CD4-positive, alpha-beta T cell (primary cell): ENCODE results near the gene VSIG10L2. TPM values are rescaled to one million over a fixed set of nuclear protein-coding genes. Genes with fewer than 3 reads are reported as not detected.

Experiments
- ATAC-seq: fragments of 200-7000 bp; cut with Tn5 transposase; one replicate; pipeline ENCODE4 v1.10.0; 2022; ENCODE audit warnings: mild to moderate bottlenecking; ENCODE audit not compliant: poor library complexity
- CTCF ChIA-PET: fragments of 350-600 bp; sonication (Branson Sonifier 250); formaldehyde crosslinking; loops from one replicate; lab custom pipeline; 2021; ENCODE audit warnings: antibody characterized with exemption, inconsistent platforms; lab: Charles Lee
- POLR2A ChIA-PET: fragments of 350-600 bp; sonication (Branson Sonifier 250); formaldehyde crosslinking; loops from one replicate; lab custom pipeline; 2021; ENCODE audit warnings: antibody characterized with exemption, inconsistent platforms; lab: Charles Lee
- DNase-seq, 14 experiments: peaks; one replicate each; pipeline ENCODE4 v3.0.0-alpha.2; 2013 to 2020; ENCODE audit warnings: mixed read lengths in 2 of 14
- H3K27ac ChIP-seq, 2 donors: one replicate each; pipeline versions ENCODE4 v1.5.1 to v1.7.0; 2013; ENCODE audit warnings: low read length in 2 of 2, low read depth in 1 of 2, mild to moderate bottlenecking in 1 of 2
- H3K27me3 ChIP-seq, 2 experiments: 1 replicate in 1 of 2; 2 replicates in 1 of 2; pipeline versions ENCODE4 v1.6.1 to v1.7.0; 2013; ENCODE audit warnings: low read length in 2 of 2, control low read depth in 1 of 2, mild to moderate bottlenecking in 1 of 2, moderate library complexity in 1 of 2; ENCODE audit not compliant: insufficient read depth in 2 of 2, control insufficient read depth in 1 of 2
- H3K36me3 ChIP-seq: one replicate; pipeline ENCODE4 v1.6.1; 2013; ENCODE audit warnings: low read length, control low read depth; ENCODE audit not compliant: insufficient read depth
- H3K4me1 ChIP-seq: one replicate; pipeline ENCODE4 v1.6.1; 2013; ENCODE audit warnings: low read length, control low read depth; ENCODE audit not compliant: insufficient read depth
- H3K4me3 ChIP-seq: one replicate; pipeline ENCODE4 v1.5.1; 2013; ENCODE audit warnings: mild to moderate bottlenecking, low read length, moderate library complexity
- H3K9me3 ChIP-seq, 2 experiments: 1 replicate in 1 of 2; 2 replicates in 1 of 2; pipeline versions ENCODE4 v1.6.1 to v1.7.0; 2013; ENCODE audit warnings: low read length in 2 of 2, mild to moderate bottlenecking in 2 of 2, control low read depth in 1 of 2, moderate library complexity in 1 of 2; ENCODE audit not compliant: control insufficient read depth in 1 of 2, insufficient read depth in 1 of 2
- H3K27ac Mint-ChIP-seq: one replicate; pipeline ENCODE4 v1.8.0; 2020; ENCODE audit warnings: mixed read lengths
- H3K27me3 Mint-ChIP-seq: one replicate; pipeline ENCODE4 v1.8.0; 2021; ENCODE audit warnings: mixed read lengths
- H3K36me3 Mint-ChIP-seq: one replicate; pipeline ENCODE4 v1.8.0; 2021; ENCODE audit warnings: low read depth, mixed read lengths
- H3K4me1 Mint-ChIP-seq: one replicate; pipeline ENCODE4 v1.8.0; 2021; ENCODE audit warnings: low read depth, mixed read lengths
- H3K4me3 Mint-ChIP-seq: one replicate; pipeline ENCODE4 v1.8.0; 2020; ENCODE audit warnings: mild to moderate bottlenecking, mixed read lengths
- H3K9me3 Mint-ChIP-seq: one replicate; pipeline ENCODE4 v1.8.0; 2020; ENCODE audit warnings: mixed read lengths
- intact Hi-C, 2 experiments: fragments of 100-400 bp; cut with DNase I in 1 of 2; cut with micrococcal nuclease in 1 of 2; formaldehyde crosslinking; loops; one replicate each; pipeline versions ENCODE4 v1.15.1 to v1.9.0; 2023 to 2025; cut with DNase I, micrococcal nuclease
- total RNA-seq, 174 experiments: library from RNA in 2 of 174; stranded (reverse) in 2 of 174; gene quantifications; one replicate each; pipeline ENCODE4 v1.2.3 and lab custom pipeline; 2021 to 2026
- TF ChIP-seq, protein P1 (sequence below): fragments of 200-600 bp; IDR thresholded peaks from one replicate; pipeline ENCODE4 v1.8.0; 2022; ENCODE audit warnings: antibody characterized with exemption, mild to moderate bottlenecking

Gene VSIG10L2
- total RNA-seq, 2 experiments from 2014 or later = not detected

DNA sequence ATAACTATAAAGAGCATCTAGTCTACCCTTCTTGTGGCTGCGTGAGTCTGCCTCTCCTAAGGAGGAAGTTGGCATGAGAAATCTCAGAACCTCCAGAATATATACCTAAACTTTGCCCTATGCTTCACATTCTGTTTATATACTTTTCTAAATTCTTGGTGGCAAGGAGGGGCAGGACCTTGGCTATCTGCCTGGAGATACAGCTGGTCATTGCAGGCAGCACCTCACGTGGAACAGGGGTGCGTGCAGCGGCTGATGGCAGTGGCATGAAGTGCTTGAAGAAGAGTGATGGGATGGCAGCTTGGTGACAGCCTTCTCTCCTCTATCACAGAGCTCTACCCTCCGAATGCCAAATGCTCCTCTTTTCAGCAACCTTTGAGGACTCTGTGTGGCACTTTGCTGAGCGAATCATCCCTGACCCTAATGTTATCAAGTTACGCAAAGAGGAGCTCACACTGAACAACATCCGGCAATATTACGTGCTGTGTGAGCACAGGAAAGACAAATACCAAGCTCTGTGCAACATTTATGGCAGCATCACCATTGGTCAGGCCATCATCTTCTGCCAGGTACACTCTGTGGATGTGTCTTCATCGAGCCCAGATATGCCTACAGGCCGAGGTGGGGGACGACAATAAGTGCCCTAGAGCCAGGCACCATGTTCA, 29.0 kb upstream of the VSIG10L2 start:
- Histone ChIP-seq H3K4me3 (no peak overlapping the region), H3K9me3 (no peaks in the 10 kb centered on the region), H3K27ac (no peak overlapping the region), H3K4me1 (no peaks in the 10 kb centered on the region), H3K27me3 (peaks cover 0 to 3% of the 10 kb centered on the region in 2 experiments), H3K36me3 (no peaks in the 10 kb centered on the region)
- DNase-seq (no peak), ATAC-seq (no peak)
- no peak overlapping the region for H3K27ac Mint-ChIP-seq
- peaks cover 36% of the 10 kb centered on the region for H3K27me3 Mint-ChIP-seq
- no peaks in the 10 kb centered on the region for H3K4me1 Mint-ChIP-seq
- POLR2A ChIA-PET = no interaction called here
- intact Hi-C loops = no loop called here
- TF ChIP-seq, protein P1, sequence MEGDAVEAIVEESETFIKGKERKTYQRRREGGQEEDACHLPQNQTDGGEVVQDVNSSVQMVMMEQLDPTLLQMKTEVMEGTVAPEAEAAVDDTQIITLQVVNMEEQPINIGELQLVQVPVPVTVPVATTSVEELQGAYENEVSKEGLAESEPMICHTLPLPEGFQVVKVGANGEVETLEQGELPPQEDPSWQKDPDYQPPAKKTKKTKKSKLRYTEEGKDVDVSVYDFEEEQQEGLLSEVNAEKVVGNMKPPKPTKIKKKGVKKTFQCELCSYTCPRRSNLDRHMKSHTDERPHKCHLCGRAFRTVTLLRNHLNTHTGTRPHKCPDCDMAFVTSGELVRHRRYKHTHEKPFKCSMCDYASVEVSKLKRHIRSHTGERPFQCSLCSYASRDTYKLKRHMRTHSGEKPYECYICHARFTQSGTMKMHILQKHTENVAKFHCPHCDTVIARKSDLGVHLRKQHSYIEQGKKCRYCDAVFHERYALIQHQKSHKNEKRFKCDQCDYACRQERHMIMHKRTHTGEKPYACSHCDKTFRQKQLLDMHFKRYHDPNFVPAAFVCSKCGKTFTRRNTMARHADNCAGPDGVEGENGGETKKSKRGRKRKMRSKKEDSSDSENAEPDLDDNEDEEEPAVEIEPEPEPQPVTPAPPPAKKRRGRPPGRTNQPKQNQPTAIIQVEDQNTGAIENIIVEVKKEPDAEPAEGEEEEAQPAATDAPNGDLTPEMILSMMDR = no peak
- CTCF ChIA-PET = interaction anchor here (1.3 kb wide), 1 partner anchor 11 kb away, joined by 3 read pairs; no protein-coding TSS in a partner anchor
- no peaks in the 10 kb centered on the region for H3K9me3 Mint-ChIP-seq
- no peaks in the 10 kb centered on the region for H3K36me3 Mint-ChIP-seq
- no peak overlapping the region for H3K4me3 Mint-ChIP-seq

DNA sequence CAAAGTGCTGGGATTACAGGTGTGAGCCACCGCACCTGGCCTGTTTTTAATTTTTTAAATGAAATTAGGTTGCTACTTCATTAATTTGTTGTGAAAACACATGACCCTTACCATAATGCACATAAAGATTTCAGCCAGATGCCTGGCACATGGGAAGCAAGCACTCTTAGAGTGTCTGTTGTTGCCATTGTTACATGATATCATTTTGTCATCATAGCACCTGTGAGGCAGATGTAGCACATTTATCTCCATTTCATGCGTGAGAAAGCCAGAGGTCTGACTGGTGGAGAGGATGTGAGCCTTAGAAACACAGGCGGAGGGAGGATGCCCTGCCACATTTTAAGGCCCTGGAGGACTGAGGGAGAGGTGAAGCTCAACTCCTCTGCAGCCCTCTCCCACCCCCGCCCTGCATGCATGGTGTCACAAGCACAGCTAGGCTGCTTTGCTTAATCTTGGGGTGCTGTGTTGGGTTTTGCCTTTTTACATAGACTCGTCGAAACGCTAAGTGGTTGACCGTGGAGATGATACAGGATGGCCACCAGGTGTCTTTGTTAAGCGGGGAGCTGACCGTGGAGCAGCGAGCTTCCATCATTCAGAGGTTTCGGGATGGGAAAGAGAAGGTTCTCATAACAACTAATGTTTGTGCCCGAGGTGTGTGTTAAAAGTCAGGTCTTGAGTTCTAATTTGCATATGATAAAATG, 27.6 kb upstream of the VSIG10L2 start:
- intact Hi-C loops = no loop called here
- H3K4me1 ChIP-seq = no peaks in the 10 kb centered on the region
- H3K4me3 ChIP-seq = no peak overlapping the region
- H3K9me3 ChIP-seq = no peaks in the 10 kb centered on the region
- ChIA-PET POLR2A (no interaction called here), CTCF (interaction anchor here (1.3 kb wide), 1 partner anchor 10 kb away, joined by 3 read pairs; no protein-coding TSS in a partner anchor)
- H3K36me3 ChIP-seq = no peaks in the 10 kb centered on the region
- no peak overlapping the region for H3K27ac Mint-ChIP-seq
- TF ChIP-seq, protein P1 = no peak
- no peak overlapping the region for H3K4me3 Mint-ChIP-seq
- H3K9me3 Mint-ChIP-seq = no peaks in the 10 kb centered on the region
- ATAC-seq (no peak), DNase-seq (no peak)
- H3K27ac ChIP-seq = no peak overlapping the region
- peaks cover 33% of the 10 kb centered on the region for H3K27me3 Mint-ChIP-seq
- no peaks in the 10 kb centered on the region for H3K4me1 Mint-ChIP-seq
- H3K36me3 Mint-ChIP-seq = no peaks in the 10 kb centered on the region
- peaks cover 0 to 3% of the 10 kb centered on the region in 2 experiments for H3K27me3 ChIP-seq

DNA sequence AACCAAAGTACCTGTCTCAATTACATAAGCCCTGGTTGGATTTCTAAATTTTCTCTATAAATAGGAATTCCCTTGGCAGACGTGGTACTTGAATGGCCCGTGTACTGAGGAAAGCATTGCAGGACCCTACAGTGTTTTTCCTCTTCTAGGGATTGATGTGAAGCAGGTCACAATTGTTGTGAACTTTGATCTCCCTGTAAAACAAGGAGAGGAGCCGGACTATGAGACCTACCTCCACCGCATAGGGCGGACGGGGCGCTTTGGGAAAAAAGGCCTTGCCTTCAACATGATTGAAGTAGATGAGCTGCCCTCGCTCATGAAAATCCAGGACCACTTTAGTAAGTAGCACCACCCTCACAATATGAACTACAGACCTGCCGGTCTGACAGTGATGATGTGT, 24.8 kb upstream of the VSIG10L2 start:
- DNase-seq (no peak), ATAC-seq (no peak)
- Histone ChIP-seq H3K27ac (no peak overlapping the region), H3K9me3 (no peaks in the 10 kb centered on the region), H3K27me3 (peaks cover 0 to 3% of the 10 kb centered on the region in 2 experiments), H3K36me3 (no peaks in the 10 kb centered on the region), H3K4me1 (no peaks in the 10 kb centered on the region), H3K4me3 (no peak overlapping the region)
- Mint-ChIP-seq H3K27ac (no peak overlapping the region), H3K9me3 (no peaks in the 10 kb centered on the region), H3K4me3 (no peak overlapping the region), H3K27me3 (peaks cover 27% of the 10 kb centered on the region), H3K36me3 (no peaks in the 10 kb centered on the region), H3K4me1 (no peaks in the 10 kb centered on the region)
- POLR2A ChIA-PET = no interaction called here
- TF ChIP-seq, protein P1 = no peak
- CTCF ChIA-PET = no interaction called here
- intact Hi-C loops = loop anchor here in 1 of 2 experiments (5.0 kb wide), 1 partner anchor 1071 kb away; no protein-coding TSS in a partner anchor
